GM18508 (cell line): ENCODE measurements around the gene DSP.
A peak's percentile ranks its signal among the peaks of the same experiment; 100 is the strongest.

Experiments used
- ATAC-seq: cut with Tn5 transposase; IDR thresholded peaks from one replicate; pipeline ENCODE4 v1.9.1; 2021; ENCODE audit warnings: moderate number of reproducible peaks; ENCODE audit not compliant: insufficient read depth, unreplicated experiment

The DSP gene

DNA sequence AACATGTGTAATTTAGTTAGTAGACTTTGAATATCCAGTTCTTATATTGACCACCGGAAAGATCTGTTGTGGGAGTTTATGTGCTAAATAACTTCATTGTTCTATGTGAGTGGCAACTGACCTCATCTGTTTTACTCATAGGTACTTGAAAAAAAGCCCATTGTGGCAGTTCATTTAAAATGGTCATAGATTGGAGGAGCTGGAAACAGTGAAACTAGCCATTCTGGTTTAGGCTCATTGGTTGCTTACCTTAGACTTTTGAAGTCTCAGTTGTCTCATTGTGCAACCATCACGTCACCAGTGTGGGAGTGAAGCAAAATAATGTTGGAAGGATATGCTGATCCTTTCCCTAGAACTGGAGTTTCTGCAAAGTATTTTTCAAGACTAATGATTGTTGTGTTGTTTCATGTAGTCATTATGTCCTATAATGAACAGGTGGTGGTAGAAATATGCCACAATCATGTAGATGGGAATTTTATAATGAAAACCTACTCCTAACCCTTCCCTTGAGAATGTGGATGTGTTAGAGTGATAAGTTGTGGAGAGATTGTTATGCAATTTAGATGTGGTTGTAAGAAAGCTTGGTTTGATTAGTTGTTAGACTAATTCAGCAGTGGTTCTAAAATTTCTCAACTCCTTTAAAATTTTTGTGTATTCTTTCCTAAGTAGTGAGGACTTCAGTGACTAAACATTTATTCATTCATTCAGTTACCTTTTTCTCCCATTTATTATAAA is 18.3 kb downstream of the DSP start:
- no peak for ATAC-seq

DNA sequence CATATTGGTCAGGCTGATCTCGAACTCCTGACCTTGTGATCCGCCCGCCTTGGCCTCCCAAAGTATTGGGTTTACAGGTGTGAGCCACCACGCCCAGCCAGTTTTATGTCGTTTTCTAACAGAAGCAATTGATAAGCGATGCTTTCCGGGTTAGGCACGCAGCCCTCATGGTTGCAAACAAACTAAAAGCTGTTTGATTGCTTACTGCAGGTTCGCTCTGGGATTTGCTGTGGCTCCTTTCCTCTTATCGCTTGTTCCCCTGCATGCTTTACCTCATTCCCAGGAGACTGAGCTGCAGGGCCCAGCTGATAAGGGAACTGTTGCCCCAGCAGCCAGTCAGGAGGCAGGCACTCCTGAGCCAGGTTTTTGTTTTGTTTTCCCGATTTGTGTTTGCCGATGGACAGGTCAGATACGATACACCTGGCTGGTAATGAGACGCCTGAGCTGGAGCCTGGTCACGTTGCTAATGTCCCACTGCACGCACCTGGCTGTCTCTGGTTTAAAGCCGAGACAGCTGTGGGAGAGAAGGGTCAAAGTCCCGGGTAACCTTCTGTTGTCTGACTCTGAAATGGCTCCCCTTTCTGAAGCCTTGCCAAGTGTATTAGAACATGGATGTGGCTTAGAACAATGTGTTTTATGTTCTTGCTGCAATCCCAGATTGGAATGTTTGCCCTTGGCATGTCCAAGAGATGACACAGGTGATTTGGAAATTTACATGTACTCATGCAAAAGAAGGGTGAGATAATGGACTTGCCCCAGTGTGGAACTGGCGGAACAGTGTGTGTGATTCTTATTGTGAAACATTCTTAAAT is 19.9 kb downstream of the DSP start:
- ATAC-seq = no peak

- no peak for ATAC-seq
These were observed 21.3 kb downstream of the DSP start for GRCh38 chr6:7562769-7563168.

DNA sequence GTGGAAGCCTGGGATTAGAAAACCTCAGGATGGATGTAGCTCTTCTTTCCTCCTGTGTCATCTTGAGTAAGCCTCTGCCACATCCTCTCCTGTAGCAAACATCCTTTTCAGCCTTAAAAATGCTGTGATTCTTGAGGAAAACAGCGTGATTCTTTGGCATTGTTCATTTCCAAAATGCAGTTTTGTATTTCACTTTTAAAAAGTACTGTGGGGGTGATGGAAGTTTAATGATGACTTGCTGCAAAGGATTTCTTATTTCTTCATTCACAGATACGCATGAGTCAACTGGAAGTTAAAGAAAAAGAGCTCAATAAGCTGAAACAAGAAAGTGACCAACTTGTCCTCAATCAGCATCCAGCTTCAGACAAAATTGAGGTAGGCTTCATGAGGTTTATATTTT is 24.6 kb downstream of the DSP start:
- ATAC-seq = no peak

DNA sequence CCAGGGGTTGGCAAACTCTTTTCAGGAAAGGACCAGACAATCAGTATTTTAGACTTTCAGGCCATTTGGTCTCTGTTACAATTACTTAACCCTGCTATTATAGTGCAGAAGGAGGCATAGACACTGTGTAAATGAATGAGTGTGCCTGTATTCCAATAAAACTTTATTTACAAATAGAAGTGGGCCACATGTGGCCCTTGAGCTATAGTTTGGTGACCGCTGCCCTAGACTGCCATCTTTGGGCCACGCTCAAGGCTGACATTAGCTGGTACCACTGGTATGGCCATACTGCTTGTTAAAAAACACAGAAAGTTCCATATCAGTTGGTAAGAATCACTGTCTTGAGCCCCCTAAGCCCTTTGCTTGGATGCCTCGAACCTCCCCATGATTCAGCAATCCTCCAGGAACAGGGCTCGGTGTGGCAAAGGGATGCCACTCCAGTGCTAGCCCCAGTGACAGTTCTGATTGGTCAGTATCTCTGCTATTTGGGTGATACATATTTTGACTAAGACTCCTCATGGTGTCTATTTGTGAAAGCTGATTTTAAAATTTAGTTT is 25.2 kb downstream of the DSP start:
- ATAC-seq = no peak

DNA sequence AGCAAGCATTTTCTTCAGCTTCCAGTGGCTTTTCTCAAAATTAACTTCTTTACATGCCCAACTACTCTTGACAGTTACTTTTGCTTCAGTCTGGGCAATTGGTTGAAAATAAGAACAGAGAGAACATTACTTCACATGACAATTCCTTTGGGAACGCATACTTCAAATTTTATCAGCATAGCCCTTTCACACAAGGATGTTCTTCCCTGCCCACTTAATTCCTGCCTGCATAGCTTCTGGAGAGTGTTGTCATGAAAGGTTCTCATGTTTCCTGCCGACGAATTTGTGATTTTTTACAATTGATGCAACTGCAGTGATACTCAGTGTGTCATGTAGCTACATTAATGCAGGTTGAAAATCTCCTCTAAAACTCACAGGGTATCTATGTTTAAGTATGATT is 26.6 kb downstream of the DSP start:
- ATAC-seq = no peak

- no peak for ATAC-seq
These were observed 27.6 kb downstream of the DSP start for GRCh38 chr6:7569082-7569481.

DNA sequence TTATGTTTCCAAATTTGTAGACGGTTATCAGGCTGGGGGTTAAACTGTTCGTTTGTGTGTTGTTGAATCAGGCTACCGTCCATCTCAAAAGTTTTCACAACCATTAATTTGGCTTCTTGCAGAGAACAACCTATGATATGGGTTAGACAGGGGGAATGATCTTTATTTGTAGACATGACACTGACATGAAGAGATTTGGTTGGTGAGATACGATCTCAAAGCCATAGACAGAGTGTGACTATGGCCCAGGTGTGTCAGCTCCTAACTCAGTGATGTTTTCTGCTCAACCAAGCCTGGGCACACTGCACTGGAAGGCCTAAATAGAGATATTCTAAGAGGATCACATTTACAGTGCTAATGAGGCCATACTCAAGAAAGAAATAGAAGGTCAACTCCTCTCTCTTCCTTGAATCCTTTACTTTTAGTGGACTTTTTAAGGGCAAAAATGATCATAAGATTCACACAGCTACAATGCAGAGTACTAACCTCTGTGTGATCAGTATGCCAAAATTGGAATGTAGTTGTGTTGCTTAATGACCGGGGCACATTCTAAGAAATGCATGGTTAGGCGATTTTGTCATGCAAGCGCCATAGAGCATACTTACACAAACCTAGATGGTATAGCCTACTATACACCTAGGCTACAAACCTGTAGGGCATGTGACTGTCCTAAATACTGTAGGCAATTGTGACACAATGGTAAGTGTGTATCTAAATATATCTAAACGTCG is 30.9 kb downstream of the DSP start:
- ATAC-seq = no peak

GRCh38 chr6:7574500-7574899 is 33.0 kb downstream of the DSP start:
- ATAC-seq = no peak

GRCh38 chr6:7578516-7578915 is 37.0 kb downstream of the DSP start:
- ATAC-seq = no peak

GRCh38 chr6:7578931-7579330 is 37.5 kb downstream of the DSP start:
- no peak for ATAC-seq

GRCh38 chr6:7579851-7580250 is 38.4 kb downstream of the DSP start:
- ATAC-seq = no peak

- no peak for ATAC-seq
These were observed 39.1 kb downstream of the DSP start for GRCh38 chr6:7580537-7580926.

DNA sequence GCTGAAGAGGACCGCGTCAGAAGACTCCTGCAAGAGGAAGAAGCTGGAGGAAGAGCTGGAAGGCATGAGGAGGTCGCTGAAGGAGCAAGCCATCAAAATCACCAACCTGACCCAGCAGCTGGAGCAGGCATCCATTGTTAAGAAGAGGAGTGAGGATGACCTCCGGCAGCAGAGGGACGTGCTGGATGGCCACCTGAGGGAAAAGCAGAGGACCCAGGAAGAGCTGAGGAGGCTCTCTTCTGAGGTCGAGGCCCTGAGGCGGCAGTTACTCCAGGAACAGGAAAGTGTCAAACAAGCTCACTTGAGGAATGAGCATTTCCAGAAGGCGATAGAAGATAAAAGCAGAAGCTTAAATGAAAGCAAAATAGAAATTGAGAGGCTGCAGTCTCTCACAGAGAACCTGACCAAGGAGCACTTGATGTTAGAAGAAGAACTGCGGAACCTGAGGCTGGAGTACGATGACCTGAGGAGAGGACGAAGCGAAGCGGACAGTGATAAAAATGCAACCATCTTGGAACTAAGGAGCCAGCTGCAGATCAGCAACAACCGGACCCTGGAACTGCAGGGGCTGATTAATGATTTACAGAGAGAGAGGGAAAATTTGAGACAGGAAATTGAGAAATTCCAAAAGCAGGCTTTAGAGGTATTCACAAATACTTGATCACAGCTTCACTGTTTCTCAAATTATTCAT is 39.6 kb downstream of the DSP start:
- ATAC-seq = no peak

DNA sequence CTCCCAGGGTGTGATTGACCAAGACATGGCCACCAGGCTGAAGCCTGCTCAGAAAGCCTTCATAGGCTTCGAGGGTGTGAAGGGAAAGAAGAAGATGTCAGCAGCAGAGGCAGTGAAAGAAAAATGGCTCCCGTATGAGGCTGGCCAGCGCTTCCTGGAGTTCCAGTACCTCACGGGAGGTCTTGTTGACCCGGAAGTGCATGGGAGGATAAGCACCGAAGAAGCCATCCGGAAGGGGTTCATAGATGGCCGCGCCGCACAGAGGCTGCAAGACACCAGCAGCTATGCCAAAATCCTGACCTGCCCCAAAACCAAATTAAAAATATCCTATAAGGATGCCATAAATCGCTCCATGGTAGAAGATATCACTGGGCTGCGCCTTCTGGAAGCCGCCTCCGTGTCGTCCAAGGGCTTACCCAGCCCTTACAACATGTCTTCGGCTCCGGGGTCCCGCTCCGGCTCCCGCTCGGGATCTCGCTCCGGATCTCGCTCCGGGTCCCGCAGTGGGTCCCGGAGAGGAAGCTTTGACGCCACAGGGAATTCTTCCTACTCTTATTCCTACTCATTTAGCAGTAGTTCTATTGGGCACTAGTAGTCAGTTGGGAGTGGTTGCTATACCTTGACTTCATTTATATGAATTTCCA is 43.9 kb downstream of the DSP start:
- ATAC-seq = no peak

DNA sequence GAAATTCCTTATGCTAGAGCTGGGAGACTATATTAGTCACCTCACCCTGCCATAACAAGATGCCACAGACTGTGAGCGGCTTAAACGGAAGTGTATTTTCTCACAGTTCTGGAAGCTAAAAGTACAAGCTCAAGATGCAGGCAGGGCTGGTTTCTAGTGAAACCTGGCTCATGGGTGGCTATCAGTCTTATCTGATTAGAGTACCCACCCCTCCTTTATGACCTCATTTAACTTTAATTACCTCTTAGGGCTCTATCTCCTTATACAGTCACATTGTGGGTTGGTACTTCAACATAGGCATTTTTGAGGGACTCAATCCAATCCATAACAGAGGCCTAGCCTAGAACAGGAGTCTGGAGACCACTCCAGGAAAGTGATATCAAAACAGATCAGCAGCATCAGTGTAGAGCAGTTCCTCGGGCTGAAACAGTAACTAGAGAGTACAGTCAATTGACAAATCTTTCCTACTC is 46.2 kb downstream of the DSP start:
- ATAC-seq = no peak

DNA sequence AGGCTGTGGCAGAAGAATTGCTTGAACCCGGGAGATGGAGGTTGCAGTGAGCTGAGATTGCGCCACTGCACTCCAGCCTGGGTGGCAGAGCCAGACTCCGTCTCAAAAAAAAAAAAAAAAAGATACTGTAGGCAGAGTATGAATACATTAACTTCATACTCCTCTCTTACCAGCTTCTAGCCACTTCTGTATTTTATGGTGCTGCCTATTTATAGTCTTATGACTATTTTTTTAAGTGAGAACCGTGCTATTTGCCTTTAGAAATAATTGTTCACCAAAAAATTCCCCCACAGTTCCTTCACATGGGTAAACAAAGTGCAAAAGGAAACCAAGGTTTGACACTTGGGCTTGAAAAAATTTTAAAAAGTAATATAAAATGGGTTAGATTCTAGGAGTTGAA is 47.0 kb downstream of the DSP start:
- ATAC-seq = no peak

DNA sequence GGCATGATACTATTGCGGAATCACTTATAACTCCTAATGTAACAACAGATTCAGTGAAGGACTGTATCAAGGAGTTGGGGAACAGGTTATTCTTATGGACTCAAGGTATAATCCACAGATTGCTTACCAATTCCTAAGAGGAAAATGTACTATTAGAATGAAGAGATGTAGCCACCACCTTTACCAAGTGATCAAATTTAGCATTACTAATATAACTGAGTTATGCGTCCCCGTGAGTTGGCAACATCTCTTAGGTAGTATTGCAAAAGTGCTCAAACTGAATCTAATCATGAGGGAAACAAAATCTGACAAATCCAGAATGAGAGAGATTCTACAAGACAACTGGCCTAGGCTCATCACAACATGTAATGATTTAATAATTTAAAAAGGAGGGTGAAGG is 47.8 kb downstream of the DSP start:
- ATAC-seq = no peak

GRCh38 chr6:7589949-7590917 is 48.8 kb downstream of the DSP start, which contains the start of gene SNRNP48:
Gene SNRNP48, plus strand, starts transcription at chr6:7590198. Its CDS starts 60 bp downstream, at chr6:7590258.
- peak; percentile 95 for ATAC-seq
